Right lobe of liver (tissue), 4 donors: ENCODE measurements around the gene ADAMTSL2.

Source experiments
- CTCF ChIP-seq, 4 donors: fragments of 200-600 bp in 3 of 4; fragments of 450-650 bp in 1 of 4; IDR thresholded peaks; one replicate each; pipeline versions ENCODE4 v1.5.1 to v1.8.0; 2016 to 2022; ENCODE audit warnings: antibody characterized with exemption in 4 of 4, mild to moderate bottlenecking in 2 of 4
- POLR2A ChIP-seq: fragments of 450-650 bp; IDR thresholded peaks from one replicate; pipeline ENCODE4 v1.6.1; 2017; ENCODE audit warnings: antibody characterized with exemption, mild to moderate bottlenecking
- donor health status: DM: no; HTN: no; CAD: no.
- donor health status: DM: no; HTN: no; CAD: no.
- donor health status: DM: no; HTN: yes; CAD: no.

GRCh38 chr9:133606708-133607025 lies 72.2 kb downstream of the ADAMTSL2 start:
- no peak for TF ChIP-seq CTCF (IDR thresholded peaks at IDR 0.05)
- no peak for TF ChIP-seq POLR2A
